ENCODE data around the gene NUTM2B. TPM values are rescaled to one million over a fixed set of nuclear protein-coding genes. Genes with fewer than 3 reads are reported as not detected.
"Not testable (repeated sequence)": the region's sequence is repeated elsewhere in the genome, so short reads cannot be mapped to it uniquely, and the experiment has no call there.

Gene NUTM2B
- total RNA-seq, 1 experiment from 2014 or later: 0.78 TPM

- peak; percentile 13 for DNase-seq
- H3K9me3 Mint-ChIP-seq (ENCODE audit: low read depth, unreplicated experiment); H3K4me1 Mint-ChIP-seq (ENCODE audit: low read depth, unreplicated experiment); H3K27ac Mint-ChIP-seq (ENCODE audit: unreplicated experiment); H3K27me3 Mint-ChIP-seq (ENCODE audit: unreplicated experiment); intact Hi-C loops (cut with micrococcal nuclease; ENCODE audit: unreplicated experiment); H3K36me3 Mint-ChIP-seq (ENCODE audit: insufficient read depth, unreplicated experiment); BruUV-seq (replicated peaks); H3K4me3 Mint-ChIP-seq (ENCODE audit: low read depth, unreplicated experiment): not testable (repeated sequence)
- CTCF ChIA-PET: interaction anchor here (0.7 kb wide), 1 partner anchor 249 kb away, joined by 4 read pairs; no protein-coding TSS in a partner anchor
Observed at GRCh38 chr10:79726620-79727019, 23.6 kb downstream of the NUTM2B start.

GRCh38 chr10:79744844-79745243, 41.8 kb downstream of the NUTM2B start:
- BruUV-seq (replicated peaks); CTCF ChIA-PET; H3K36me3 Mint-ChIP-seq (ENCODE audit: insufficient read depth, unreplicated experiment): not testable (repeated sequence)

GRCh38 chr10:79748510-79748909, 45.5 kb downstream of the NUTM2B start:
- CTCF ChIA-PET; DNase-seq; H3K9me3 Mint-ChIP-seq (ENCODE audit: low read depth, unreplicated experiment); H3K36me3 Mint-ChIP-seq (ENCODE audit: insufficient read depth, unreplicated experiment); H3K27me3 Mint-ChIP-seq (ENCODE audit: unreplicated experiment); intact Hi-C loops (cut with micrococcal nuclease; ENCODE audit: unreplicated experiment); H3K4me1 Mint-ChIP-seq (ENCODE audit: low read depth, unreplicated experiment); H3K27ac Mint-ChIP-seq (ENCODE audit: unreplicated experiment); H3K4me3 Mint-ChIP-seq (ENCODE audit: low read depth, unreplicated experiment); BruUV-seq (replicated peaks): not testable (repeated sequence)

More at GRCh38 chr10:79744844-79745243, 41.8 kb downstream of the NUTM2B start:
- H3K4me3 Mint-ChIP-seq (ENCODE audit: low read depth, unreplicated experiment); H3K4me1 Mint-ChIP-seq (ENCODE audit: low read depth, unreplicated experiment); H3K27me3 Mint-ChIP-seq (ENCODE audit: unreplicated experiment); DNase-seq; H3K27ac Mint-ChIP-seq (ENCODE audit: unreplicated experiment); intact Hi-C loops (cut with micrococcal nuclease; ENCODE audit: unreplicated experiment); H3K9me3 Mint-ChIP-seq (ENCODE audit: low read depth, unreplicated experiment): not testable (repeated sequence)

- H3K27ac Mint-ChIP-seq (ENCODE audit: unreplicated experiment); H3K9me3 Mint-ChIP-seq (ENCODE audit: low read depth, unreplicated experiment); H3K36me3 Mint-ChIP-seq (ENCODE audit: insufficient read depth, unreplicated experiment); H3K4me1 Mint-ChIP-seq (ENCODE audit: low read depth, unreplicated experiment); H3K4me3 Mint-ChIP-seq (ENCODE audit: low read depth, unreplicated experiment); BruUV-seq (replicated peaks); DNase-seq; intact Hi-C loops (cut with micrococcal nuclease; ENCODE audit: unreplicated experiment); CTCF ChIA-PET; H3K27me3 Mint-ChIP-seq (ENCODE audit: unreplicated experiment): not testable (repeated sequence)
Observed at GRCh38 chr10:79753601-79754000, 50.6 kb downstream of the NUTM2B start.

GRCh38 chr10:79758297-79758993, 55.4 kb downstream of the NUTM2B start:
- BruUV-seq (replicated peaks); H3K4me3 Mint-ChIP-seq (ENCODE audit: low read depth, unreplicated experiment); intact Hi-C loops (cut with micrococcal nuclease; ENCODE audit: unreplicated experiment); H3K27ac Mint-ChIP-seq (ENCODE audit: unreplicated experiment); H3K4me1 Mint-ChIP-seq (ENCODE audit: low read depth, unreplicated experiment); H3K36me3 Mint-ChIP-seq (ENCODE audit: insufficient read depth, unreplicated experiment); H3K9me3 Mint-ChIP-seq (ENCODE audit: low read depth, unreplicated experiment); CTCF ChIA-PET; H3K27me3 Mint-ChIP-seq (ENCODE audit: unreplicated experiment): not testable (repeated sequence)
- DNase-seq: peak; percentile 22

Other genes starting within 250 kb of the NUTM2B start
- 0.19 and 0.20 TPM in 2 replicates for gene EIF5AL1, start 190.7 kb upstream of the NUTM2B start, total RNA-seq (2022)
- gene SFTPA2, start 142.8 kb upstream of the NUTM2B start, total RNA-seq (2022): 0.21 and 0.86 TPM in 2 replicates
- not detected in 2 replicates for gene SFTPA1, start 92.3 kb upstream of the NUTM2B start, total RNA-seq (2022)
- not detected in 2 replicates for gene NUTM2E, start 123.5 kb downstream of the NUTM2B start, total RNA-seq (2022)
- not detected in 2 replicates for gene SFTPD, start 245.9 kb downstream of the NUTM2B start, total RNA-seq (2022)

Measured in Calu3 (cell line).